GM18868 (cell line): Measurements from ENCODE around the gene RNF17.
A peak's percentile ranks its signal among the peaks of the same experiment; 100 is the strongest.

Experiments
- ATAC-seq: cut with Tn5 transposase; IDR thresholded peaks from one replicate; pipeline ENCODE4 v1.9.1; 2021; ENCODE audit warnings: mild to moderate bottlenecking, moderate library complexity; ENCODE audit not compliant: unreplicated experiment

RNF17 gene

GRCh38 chr13:24851546-24851945 is 87.6 kb downstream of the RNF17 start:
- no peak for ATAC-seq

GRCh38 chr13:24854311-24854710 is 90.3 kb downstream of the RNF17 start:
- no peak for ATAC-seq

- no peak for ATAC-seq
Observed at GRCh38 chr13:24858953-24859352, 95.0 kb downstream of the RNF17 start.

GRCh38 chr13:24860770-24861169 is 96.8 kb downstream of the RNF17 start:
- no peak for ATAC-seq

GRCh38 chr13:24861617-24862362 is 97.8 kb downstream of the RNF17 start:
- no peak for ATAC-seq

GRCh38 chr13:24863748-24864540 is 100.0 kb downstream of the RNF17 start:
- no peak for ATAC-seq

- no peak for ATAC-seq
Observed at GRCh38 chr13:24864579-24864978, 100.6 kb downstream of the RNF17 start.

GRCh38 chr13:24865163-24865953 is 101.4 kb downstream of the RNF17 start:
- ATAC-seq: no peak

GRCh38 chr13:24866488-24866887 is 102.5 kb downstream of the RNF17 start:
- no peak for ATAC-seq

GRCh38 chr13:24868874-24869273 is 104.9 kb downstream of the RNF17 start:
- no peak for ATAC-seq

GRCh38 chr13:24870380-24870760 is 106.4 kb downstream of the RNF17 start:
- ATAC-seq: no peak

GRCh38 chr13:24875566-24875965 is 111.6 kb downstream of the RNF17 start:
- ATAC-seq: no peak

- no peak for ATAC-seq
Observed at GRCh38 chr13:24877531-24877930, 113.6 kb downstream of the RNF17 start.

- ATAC-seq: no peak
Observed at GRCh38 chr13:24878340-24878739, 114.4 kb downstream of the RNF17 start.

- ATAC-seq: no peak
Observed at GRCh38 chr13:24882665-24883064, 118.7 kb downstream of the RNF17 start.

GRCh38 chr13:24887759-24888158 is 123.8 kb downstream of the RNF17 start:
- ATAC-seq: peak; percentile 93

- peak; percentile 57 for ATAC-seq
Observed at GRCh38 chr13:24888291-24888931, 124.4 kb downstream of the RNF17 start.

GRCh38 chr13:24890256-24890655 is 126.3 kb downstream of the RNF17 start:
- ATAC-seq: no peak

- ATAC-seq: no peak
Observed at GRCh38 chr13:24891476-24892108, 127.6 kb downstream of the RNF17 start.

GRCh38 chr13:24892829-24893228 is 128.9 kb downstream of the RNF17 start:
- no peak for ATAC-seq

GRCh38 chr13:24893863-24894262 is 129.9 kb downstream of the RNF17 start:
- no peak for ATAC-seq
